HL-60/S4 treated with phorbol 12-myristate 13-acetate at 8.2 ng/mL for 4 days and 3 days (cell line): ENCODE data around the gene TMEM121.

ENCODE experiments used
- in situ Hi-C: fragments of 300-500 bp; cut with MboI; formaldehyde crosslinking; loops from 2 replicates; pipeline ENCODE4 v1.15.0; 2022; ENCODE audit warnings: low sequenced_read_pairs

Gene TMEM121

DNA sequence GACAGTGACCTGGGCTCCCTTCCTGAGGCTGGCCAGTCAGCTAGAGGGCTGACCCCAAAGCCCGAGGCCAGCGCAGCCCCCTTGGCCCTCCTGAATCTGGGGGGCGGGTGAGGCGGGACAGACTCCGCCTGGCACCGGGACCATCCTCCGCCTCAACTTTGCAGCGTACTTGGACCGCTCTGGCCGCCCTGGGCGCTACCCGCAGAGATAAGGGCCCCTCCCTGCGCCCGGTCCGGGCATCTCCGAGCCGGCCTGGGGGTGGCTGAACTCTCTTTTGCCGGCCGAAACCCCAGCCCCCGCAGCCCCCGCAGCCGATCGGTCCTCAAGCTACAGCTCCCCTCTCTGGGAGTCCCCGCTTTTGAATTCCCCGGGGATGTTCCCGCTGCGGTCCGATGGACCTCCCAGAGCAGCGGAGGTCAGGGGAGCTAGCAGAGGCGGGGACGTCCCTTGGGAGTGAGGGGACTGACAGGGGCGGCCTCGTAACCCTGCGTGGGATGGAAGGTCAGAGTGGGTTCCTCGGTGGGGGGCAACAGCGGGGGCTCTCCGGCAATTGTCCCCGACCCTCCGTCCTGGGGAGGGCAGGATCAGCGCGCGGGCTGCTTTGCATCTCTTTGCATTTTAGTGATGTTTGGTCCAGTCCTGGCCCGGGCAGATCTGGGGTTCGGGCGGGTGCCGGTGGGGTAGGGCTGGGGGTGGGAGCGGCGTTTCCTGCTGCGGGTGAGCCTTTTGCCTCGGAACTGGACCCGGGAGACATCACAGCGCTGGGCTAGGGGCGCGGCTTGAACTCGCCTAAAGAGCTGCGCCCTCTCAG lies 40.0 kb upstream of the TMEM121 start, which contains the start of gene CRIP1:
TSS of gene CRIP1 (plus strand) at position 724 of the 811 bp plus-strand sequence. CDS start 374 bp downstream, outside the sequence.
- in situ Hi-C loops, result loop anchor here (10.0 kb wide), 1 partner anchor 112 kb away; no protein-coding TSS in a partner anchor

DNA sequence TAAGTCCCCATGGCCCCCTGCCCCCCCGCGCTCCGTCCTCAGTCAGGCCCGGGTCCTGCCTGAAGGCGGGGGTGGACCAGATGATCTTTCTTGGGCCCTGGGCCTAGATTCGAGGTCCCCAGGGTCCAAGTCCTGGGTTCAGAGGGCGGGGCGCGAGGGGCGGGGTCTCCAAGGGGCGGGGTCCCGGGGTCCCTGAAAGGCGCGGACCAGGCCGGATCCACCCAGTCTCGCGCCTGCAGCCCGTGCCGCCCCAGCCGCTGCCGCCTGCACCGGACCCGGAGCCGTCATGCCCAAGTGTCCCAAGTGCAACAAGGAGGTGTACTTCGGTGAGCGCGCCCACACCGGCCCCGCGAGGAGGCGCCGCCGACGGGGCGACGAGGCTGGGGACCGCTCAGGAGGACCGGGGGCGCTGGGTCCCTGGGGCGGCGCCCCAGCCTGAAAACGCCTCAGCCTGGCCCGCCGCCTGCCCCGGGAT lies 39.4 kb upstream of the TMEM121 start:
- in situ Hi-C loops, result loop anchor here (10.0 kb wide), 1 partner anchor 112 kb away; no protein-coding TSS in a partner anchor

DNA sequence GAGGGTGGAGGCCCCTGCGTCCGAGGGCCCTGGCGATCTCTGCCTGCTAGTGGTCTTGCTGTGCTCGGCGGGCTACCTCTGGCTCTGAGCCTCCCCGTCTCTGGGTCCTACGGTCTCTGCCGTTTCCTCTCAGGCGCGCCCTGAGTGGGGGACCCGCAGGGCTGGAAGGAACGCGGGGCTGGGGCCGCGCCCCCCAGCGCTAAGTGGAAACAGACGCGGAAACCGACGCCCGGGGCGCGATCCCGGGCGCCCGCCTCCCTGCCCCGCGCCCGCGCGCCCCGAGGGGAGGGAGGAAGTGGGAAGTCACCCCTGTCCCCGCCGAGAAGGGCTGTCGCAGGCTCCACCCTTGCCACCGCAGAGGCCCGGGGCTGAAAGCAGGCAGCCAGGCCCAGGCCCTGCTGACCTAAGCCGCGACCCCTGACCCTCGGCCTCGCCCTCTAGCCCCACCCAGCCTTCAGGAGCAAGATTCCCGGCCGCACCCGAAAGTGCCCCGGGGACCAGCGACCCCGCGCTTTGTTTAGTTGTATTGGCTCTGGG lies 38.9 kb upstream of the TMEM121 start:
- in situ Hi-C loops, result loop anchor here (10.0 kb wide), 1 partner anchor 113 kb away; no protein-coding TSS in a partner anchor

DNA sequence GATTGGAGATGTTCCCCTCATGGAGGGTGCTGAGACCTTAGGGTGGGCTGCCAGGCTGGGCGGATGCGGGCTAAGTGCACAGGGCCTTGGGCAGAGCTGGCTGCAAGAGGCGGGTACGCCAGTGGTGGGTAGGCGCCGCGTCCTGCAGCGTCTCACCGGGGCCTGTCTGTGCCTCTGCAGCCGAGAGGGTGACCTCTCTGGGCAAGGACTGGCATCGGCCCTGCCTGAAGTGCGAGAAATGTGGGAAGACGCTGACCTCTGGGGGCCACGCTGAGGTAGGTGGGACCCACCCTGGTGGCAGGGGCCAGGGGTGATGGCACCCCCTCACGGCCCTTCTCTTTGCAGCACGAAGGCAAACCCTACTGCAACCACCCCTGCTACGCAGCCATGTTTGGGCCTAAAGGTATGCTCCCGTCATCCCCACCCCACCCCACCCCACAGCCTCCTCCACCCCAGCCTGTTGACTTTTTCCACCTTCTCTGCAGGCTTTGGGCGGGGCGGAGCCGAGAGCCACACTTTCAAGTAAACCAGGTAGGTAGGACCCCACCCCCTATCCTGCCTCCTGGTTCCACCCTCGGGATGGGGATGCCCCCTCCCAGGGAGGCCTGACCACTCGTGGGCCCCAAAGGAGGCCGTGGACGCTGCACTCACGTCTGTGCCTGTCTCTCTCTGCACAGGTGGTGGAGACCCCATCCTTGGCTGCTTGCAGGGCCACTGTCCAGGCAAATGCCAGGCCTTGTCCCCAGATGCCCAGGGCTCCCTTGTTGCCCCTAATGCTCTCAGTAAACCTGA lies 38.2 kb upstream of the TMEM121 start:
- in situ Hi-C loops, result loop anchor here (10.0 kb wide), 1 partner anchor 113 kb away; no protein-coding TSS in a partner anchor

DNA sequence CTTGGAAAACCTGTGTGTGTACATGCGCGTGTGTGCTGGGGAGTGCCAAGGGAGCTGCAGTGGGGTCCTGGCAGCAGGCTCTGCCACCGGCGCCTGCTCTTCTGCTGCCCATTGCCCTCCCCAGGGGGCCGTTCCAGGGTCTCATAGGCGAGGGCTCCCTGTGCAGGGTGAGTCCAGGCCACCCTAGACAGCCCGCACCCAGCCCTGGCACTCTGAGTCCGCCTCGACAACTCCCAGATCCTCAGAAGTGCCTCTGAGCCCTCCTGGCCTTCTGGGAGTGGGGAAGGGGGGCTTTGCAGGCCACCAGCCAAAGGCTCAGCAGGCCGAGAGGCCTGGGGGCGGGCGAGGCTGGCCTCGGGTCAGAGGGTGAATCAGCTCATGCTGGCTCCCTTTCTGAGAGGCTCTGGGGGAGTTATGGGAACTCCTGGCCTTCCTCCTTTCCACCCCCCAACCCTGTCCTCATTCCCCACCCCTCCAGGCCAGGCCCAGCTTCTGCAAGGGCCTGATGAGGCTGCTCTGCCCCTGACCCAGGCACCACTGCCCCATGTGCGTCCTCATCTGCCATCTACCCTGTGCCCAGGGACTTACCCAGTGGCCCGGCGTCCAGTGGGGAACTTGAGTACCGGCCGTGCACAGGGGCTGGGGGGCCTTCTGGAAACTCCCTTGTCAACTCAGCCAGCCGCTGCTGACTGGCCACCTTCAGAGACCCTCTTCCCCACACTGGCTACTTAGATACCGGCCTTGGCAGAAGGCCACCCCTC lies 37.4 kb upstream of the TMEM121 start:
- in situ Hi-C loops, result loop anchor here (10.0 kb wide), 1 partner anchor 114 kb away; no protein-coding TSS in a partner anchor

DNA sequence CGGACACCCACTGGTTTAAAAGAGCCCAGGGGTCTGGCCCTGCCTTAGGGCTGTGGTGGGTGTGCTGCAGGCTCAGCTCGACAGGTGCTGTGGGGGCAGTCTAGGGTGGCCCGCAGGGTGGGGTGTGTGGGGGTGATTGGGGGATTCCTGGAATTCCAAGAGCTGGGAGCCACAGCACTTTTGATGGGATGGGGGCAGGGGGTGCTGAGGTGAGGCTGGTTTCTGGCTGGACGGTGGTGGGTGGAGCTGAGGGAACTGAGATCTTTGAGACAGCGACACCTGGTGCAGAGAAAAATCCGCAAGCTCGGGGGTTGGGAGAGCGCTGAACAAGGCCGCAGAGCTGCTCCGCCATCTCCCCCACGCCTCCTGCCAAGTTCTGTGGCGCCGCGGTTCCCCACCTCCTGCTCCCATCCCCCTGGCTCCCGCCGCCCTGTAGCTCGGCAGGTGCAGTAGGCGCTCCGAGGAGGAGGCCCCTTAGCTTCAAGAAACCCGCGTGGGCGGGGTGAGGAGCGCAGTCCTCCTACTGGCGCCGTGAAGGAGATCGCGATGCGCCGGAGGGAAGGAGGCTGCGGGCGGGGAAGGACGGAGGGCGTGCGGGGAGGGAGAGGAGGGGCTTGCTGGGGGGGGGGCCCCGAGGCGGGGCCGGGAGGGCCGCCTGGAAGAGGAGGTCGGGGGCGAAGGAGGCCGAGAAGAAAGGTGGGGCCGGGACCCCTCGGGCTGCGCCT lies 36.7 kb upstream of the TMEM121 start:
- in situ Hi-C loops, result loop anchor here (10.0 kb wide), 1 partner anchor 115 kb away; no protein-coding TSS in a partner anchor

DNA sequence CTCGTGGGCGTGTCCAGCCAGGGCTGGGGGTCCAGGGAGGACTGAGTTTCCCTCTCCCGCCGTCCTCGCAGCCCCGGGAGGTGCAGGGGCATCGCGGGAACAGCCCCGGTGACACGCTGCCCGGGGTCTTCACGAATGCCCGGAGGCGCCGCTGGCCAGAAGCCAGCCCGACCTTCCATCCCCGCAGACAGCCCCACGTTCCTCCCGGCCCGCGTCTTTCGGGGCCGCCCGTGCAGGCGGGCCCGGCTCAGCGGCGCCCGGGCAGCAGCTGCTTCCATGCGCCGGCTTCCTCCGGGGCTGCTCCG lies 36.2 kb upstream of the TMEM121 start:
- in situ Hi-C loops, result no loop called here

DNA sequence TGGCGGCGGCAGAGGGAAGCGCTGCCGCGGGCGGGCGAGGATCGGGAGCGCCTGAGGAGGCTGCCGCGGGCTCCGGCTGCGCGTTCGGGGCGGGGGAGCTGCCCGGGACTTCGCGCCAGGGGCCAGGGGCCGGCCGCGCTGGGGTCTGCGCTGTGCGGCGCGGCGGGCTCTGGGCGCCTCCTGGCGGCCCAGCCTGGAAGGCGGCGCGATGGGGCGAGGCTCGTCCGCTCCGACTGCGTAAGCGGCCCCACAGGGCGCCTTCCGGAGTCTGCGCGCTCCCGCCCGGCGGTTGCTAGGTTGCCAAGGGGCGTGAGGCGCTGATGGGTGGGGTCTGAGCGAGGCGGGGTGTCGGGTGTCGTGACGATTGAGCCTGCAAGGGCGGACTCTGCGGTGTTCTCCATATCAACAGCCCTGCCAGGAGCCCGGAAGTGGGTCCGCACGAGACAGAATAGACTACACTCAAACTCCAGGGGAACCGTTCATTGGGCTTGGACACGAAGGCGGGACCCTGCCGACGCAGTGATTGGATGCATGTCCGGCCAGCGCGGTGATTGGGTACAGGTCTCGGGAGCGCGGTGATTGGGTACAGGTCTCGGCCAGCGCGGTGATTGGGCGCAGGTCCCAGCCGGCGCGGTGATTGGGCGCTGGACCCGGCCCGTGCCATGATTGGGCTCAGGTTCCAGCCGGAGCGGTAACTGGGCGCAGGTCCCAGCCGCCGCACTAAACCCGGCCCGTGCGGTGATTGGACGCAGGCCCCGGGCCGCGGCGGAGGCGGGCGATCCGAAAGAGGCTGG lies 35.6 kb upstream of the TMEM121 start, which contains the start of gene TEDC1:
TSS of gene TEDC1 (plus strand) at position 675 of the 794 bp plus-strand sequence. CDS start 130 bp downstream, outside the sequence.
- in situ Hi-C loops, result no loop called here

DNA sequence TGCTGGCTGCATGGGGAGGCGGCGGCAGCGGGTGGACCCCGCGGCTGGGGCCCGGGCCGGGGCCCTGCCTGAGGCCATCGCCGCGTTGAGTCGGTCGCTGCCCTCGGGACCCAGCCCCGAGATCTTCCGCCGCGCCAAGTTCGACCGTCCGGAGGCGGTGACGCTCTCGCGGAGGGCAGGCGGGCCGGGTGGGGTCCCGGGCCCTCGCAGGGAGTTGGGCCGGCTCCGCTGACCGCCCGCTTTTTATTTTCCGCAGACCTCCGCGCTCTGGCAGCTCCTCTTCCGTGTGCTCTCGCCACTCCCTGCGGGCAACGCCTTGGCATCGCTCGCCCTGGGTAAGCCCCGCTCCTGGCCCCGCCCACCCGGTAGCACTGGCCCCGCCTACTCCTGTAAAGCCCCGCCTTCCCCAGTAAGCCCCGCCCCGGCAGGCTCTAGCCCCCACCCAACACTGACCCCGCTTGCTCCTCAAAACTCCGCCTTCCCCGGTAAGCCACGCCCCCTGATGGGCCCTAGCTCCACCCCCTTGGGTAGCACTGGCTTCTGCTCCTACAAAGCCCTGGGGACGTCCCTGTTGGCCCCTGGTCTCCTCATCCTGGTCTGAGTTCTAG lies 34.9 kb upstream of the TMEM121 start:
- in situ Hi-C loops, result no loop called here

DNA sequence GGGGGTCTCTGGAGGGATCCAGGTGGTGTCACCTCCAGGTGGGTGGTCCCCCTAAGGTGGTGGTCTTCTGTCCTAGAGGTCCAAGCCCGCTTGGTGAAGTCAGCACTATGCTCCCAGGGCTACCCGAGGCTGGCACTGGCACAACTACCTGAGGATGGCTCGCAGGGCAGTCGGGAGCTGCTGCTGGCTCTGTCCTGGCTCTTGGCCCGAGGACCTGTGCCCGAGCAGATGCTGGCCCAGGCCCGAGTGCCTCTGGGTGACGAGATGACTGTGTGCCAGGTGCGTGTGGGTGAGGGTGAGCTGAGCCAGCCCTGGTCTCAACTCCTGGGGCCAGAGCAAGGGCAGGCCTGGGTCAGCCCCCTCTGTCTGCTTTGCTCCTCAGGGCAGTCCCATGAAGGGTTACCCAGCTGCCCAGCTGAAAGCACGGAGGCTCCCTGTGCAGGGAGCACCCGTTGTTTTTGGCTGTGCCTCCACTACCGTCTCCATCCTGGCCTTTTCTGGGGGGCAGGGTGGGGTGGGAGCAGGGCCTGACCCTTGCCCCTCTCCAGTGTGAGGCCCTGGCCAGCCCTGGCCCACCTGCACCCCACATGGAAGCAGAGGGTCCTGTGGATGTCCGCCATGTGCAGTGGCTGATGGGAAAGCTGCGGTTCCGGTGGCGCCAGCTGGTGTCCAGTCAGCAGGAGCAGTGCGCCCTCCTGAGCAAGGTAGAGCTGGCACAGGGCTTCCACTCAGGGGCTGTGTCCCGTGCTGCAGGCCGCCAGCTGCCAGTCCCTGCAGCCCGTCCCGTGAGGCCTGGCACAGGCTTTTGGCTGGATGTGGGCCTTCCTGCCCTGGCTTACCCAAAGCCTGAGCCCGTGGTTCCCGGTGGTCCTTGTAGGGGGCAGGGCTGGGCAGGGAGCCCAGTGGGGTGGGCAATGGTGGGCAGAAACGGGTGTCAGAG lies 34.1 kb upstream of the TMEM121 start:
- in situ Hi-C loops, result no loop called here

DNA sequence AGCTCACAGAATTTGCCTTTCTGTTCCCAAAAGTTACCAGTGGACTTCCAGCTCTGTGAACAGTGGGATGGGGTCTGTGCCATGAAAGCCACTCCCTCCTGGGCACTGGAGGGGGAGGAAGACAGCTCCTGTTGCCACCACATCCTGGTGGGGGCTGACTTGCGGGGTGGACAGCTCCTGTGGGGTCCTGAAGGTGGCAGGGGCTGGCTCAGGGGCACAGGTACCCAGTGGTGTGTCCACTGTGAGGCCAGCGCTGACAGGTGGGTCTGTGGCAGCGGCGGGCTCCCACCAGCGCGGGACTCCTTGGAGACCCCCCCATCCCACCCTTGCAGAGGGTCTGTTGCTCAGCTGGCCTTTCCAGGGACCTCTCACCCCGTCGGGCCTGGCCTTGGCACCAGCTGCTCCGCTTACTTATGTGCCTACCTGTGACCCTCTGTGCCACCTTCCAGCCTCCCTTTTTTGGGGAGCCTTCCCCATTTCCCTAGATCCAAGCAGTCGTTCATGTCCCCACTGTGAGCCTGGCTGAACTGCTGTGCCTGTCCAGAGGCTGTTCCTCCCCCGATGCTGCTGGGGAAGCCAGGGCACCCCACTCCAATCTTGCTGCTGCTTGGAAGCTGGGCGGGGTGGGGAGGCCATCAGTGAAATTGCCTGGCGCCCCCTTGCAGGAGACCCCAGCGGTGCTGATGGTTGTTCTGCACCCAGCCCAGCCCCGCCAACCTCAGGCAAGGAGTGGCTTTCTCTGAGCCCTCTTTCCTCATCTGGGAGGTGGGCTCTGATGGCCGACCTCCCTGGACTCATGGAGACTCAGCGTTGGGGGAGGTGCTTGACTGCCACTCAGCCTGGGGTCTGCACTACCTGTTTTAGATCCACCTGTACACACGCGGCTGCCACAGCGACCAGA lies 33.2 kb upstream of the TMEM121 start:
- in situ Hi-C loops, result no loop called here

DNA sequence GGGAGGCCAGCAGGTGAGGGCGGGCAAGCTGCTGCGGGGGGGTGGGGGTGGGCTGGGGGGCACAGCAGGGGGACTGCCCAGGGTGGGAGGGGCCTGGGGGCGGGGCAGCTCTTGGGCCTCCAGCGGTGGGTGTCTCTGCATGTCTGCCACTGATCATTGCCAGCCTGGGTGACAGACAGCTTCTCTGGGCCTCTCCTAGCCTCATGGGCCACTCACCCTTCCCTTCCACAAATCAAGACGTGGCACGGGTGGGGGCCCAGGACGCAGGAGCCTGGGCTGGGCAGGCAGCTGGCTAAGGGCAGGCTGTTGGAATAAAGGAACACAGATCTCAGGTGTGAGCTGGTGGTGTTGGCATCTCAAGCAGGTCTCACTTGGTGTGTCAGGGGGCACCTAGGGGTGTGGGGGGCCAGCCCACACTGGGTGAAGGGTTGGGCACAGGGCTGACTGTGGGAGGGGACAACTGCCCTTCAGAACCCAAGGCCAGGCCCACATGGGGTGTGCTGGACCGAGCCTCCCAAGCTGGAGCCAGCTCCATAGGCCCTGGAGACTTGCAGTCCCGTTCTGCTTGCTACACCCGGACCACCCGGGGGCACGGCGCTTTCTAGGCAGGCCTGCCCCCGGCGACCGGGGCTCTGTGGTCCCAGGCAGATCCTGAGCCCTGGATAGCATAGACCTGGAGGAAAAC lies 32.3 kb upstream of the TMEM121 start:
- in situ Hi-C loops, result no loop called here

DNA sequence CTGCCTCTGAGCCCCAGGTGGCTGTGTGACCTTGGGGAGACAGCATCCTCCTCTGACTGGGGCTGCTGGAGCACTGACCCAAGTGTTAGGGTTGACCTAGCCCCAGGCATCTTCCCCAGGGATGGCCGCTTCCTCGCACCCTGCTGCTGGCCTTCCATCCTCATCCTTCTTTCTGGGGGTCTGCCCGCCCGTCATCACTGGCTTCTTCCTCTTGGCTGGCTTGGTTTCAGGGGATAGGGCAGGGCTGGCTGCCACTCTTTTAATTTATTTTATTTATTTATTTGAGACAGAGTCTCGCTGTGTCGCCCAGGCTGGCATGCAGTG lies 31.8 kb upstream of the TMEM121 start:
- in situ Hi-C loops, result no loop called here

DNA sequence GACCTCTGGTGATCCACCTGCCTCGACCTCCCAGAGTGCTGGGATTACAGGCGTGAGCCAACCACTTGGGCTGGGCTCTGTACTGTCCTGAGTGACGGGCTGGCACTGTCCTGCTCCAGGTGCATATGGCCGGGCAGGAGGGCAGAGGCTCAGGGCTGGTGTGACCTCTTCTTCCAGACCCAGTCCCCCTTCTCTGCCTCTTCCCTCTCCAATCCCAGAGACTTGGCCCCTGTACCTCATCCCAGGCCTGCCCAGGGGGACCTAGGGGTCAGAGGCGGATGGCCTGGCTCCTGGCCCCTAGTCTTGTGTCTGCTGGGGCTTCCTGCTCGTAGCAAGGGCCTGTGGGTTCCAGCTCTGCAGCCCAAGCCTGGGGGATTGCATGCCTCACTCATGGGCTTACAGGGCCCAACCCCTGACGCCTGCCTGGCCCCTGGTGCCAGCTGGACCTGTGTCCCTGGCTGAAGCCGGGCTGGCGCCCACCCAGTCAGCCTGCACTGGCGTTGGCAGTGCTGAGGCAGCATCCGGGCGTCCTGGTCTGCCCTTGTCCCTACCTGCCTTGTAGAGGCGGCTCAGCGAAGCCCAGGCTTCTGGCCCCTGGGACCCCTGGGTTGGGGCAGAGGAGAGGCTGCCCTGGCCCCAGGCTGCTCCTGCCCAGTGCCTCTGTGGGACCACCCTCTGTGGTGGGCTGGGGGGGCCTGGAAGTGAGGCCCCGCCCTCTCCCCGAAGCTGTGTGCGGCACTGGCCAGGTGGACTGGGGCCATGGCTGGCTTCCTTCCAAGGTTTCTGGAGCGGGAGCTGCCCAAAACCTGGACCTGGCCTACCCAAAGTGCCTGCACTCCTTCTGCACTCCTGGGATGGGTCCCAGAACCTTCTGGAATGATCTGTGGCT lies 31.0 kb upstream of the TMEM121 start:
- in situ Hi-C loops, result no loop called here
